ENCODE measurements around the gene SERPINH1.

The SERPINH1 gene

GRCh38 chr11:75592715-75593114 lies 30.7 kb downstream of the SERPINH1 start:
- no peaks in the 10 kb centered on the region for H3K79me2 ChIP-seq (ENCODE audit: insufficient read depth, low read length)
- H3K36me3 ChIP-seq (ENCODE audit: insufficient read depth, low read length) = no peaks in the 10 kb centered on the region
- no peaks in the 10 kb centered on the region; the same call in 1 of the 2 replicates for H3K27me3 ChIP-seq (ENCODE audit: insufficient read depth, low read length)
- H2AFZ ChIP-seq (ENCODE audit: low read length) = no peak overlapping the region
- H3K9me2 ChIP-seq (ENCODE audit: low read depth, low read length) = no peaks in the 10 kb centered on the region
- H3K9me3 ChIP-seq (ENCODE audit: low read length) = no peaks in the 10 kb centered on the region
- H4K20me1 ChIP-seq (ENCODE audit: insufficient read depth, low read length) = no peaks in the 10 kb centered on the region
- H3K27ac ChIP-seq (ENCODE audit: low read depth, low read length, poor library complexity, severe bottlenecking) = no peak overlapping the region
- no peak overlapping the region for H3K9ac ChIP-seq (ENCODE audit: low read length)
- H3K4me1 ChIP-seq (ENCODE audit: insufficient read depth, low read length, severe bottlenecking) = no peaks in the 10 kb centered on the region
- no peaks in the 10 kb centered on the region for H3F3A ChIP-seq (ENCODE audit: insufficient read depth, low read length)
- no peak overlapping the region for H3K4me2 ChIP-seq (ENCODE audit: low read length)
- H3K4me3 ChIP-seq (ENCODE audit: low read depth, low read length, poor library complexity, severe bottlenecking) = no peak overlapping the region
- TF ChIP-seq EZH2 (IDR thresholded peaks at IDR 0.05; ENCODE audit: borderline replicate concordance, low read length) (no peak), CTCF (IDR thresholded peaks at IDR 0.05; ENCODE audit: low read length) (no peak)

GRCh38 chr11:75593286-75593915 lies 31.3 kb downstream of the SERPINH1 start:
- no peaks in the 10 kb centered on the region for H3F3A ChIP-seq (ENCODE audit: insufficient read depth, low read length)
- no peaks in the 10 kb centered on the region for H3K4me1 ChIP-seq (ENCODE audit: insufficient read depth, low read length, severe bottlenecking)
- TF ChIP-seq CTCF (IDR thresholded peaks at IDR 0.05; ENCODE audit: low read length) (no peak), EZH2 (IDR thresholded peaks at IDR 0.05; ENCODE audit: borderline replicate concordance, low read length) (no peak)
- H2AFZ ChIP-seq (ENCODE audit: low read length) = no peak overlapping the region
- no peaks in the 10 kb centered on the region; the same call in 1 of the 2 replicates for H3K27me3 ChIP-seq (ENCODE audit: insufficient read depth, low read length)
- no peaks in the 10 kb centered on the region for H4K20me1 ChIP-seq (ENCODE audit: insufficient read depth, low read length)
- H3K36me3 ChIP-seq (ENCODE audit: insufficient read depth, low read length) = no peaks in the 10 kb centered on the region
- H3K4me2 ChIP-seq (ENCODE audit: low read length) = no peak overlapping the region
- H3K9me2 ChIP-seq (ENCODE audit: low read depth, low read length) = no peaks in the 10 kb centered on the region
- no peak overlapping the region for H3K9ac ChIP-seq (ENCODE audit: low read length)
- H3K9me3 ChIP-seq (ENCODE audit: low read length) = no peaks in the 10 kb centered on the region
- H3K79me2 ChIP-seq (ENCODE audit: insufficient read depth, low read length) = no peaks in the 10 kb centered on the region
- H3K27ac ChIP-seq (ENCODE audit: low read depth, low read length, poor library complexity, severe bottlenecking) = no peak overlapping the region
- H3K4me3 ChIP-seq (ENCODE audit: low read depth, low read length, poor library complexity, severe bottlenecking) = no peak overlapping the region

GRCh38 chr11:75594211-75594610 lies 32.2 kb downstream of the SERPINH1 start:
- Histone ChIP-seq H3K79me2 (ENCODE audit: insufficient read depth, low read length) (no peaks in the 10 kb centered on the region), H3K27ac (ENCODE audit: low read depth, low read length, poor library complexity, severe bottlenecking) (no peak overlapping the region), H3K4me2 (ENCODE audit: low read length) (no peak overlapping the region), H3K36me3 (ENCODE audit: insufficient read depth, low read length) (no peaks in the 10 kb centered on the region), H3K4me3 (ENCODE audit: low read depth, low read length, poor library complexity, severe bottlenecking) (no peak overlapping the region), H3K9me2 (ENCODE audit: low read depth, low read length) (no peaks in the 10 kb centered on the region), H3K9ac (ENCODE audit: low read length) (no peak overlapping the region), H3K4me1 (ENCODE audit: insufficient read depth, low read length, severe bottlenecking) (no peaks in the 10 kb centered on the region), H3K27me3 (ENCODE audit: insufficient read depth, low read length) (no peaks in the 10 kb centered on the region; the same call in 1 of the 2 replicates), H2AFZ (ENCODE audit: low read length) (no peak overlapping the region), H3K9me3 (ENCODE audit: low read length) (no peaks in the 10 kb centered on the region), H3F3A (ENCODE audit: insufficient read depth, low read length) (no peaks in the 10 kb centered on the region), H4K20me1 (ENCODE audit: insufficient read depth, low read length) (no peaks in the 10 kb centered on the region)
- TF ChIP-seq CTCF (IDR thresholded peaks at IDR 0.05; ENCODE audit: low read length) (no peak), EZH2 (IDR thresholded peaks at IDR 0.05; ENCODE audit: borderline replicate concordance, low read length) (no peak)

Data from OCI-LY1 (cell line).